Measurements from ENCODE around the gene ZNF611.
"Not testable (repeated sequence)": the region's sequence is repeated elsewhere in the genome, so short reads cannot be mapped to it uniquely, and the experiment has no call there.

Gene ZNF611

GRCh38 chr19:52720541-52720940 lies 14.3 kb downstream of the ZNF611 start:
- DNase-seq (ENCODE audit: low read depth in 2 of 2, low spot score in 1 of 2): not testable (repeated sequence)

- no peak for DNase-seq (ENCODE audit: low read depth in 2 of 2, low spot score in 1 of 2)
These were observed 18.3 kb downstream of the ZNF611 start for GRCh38 chr19:52716522-52716921.

- not testable (repeated sequence) for DNase-seq (ENCODE audit: low read depth in 2 of 2, low spot score in 1 of 2)
These were observed 18.9 kb downstream of the ZNF611 start for GRCh38 chr19:52715902-52716301.

- not testable (repeated sequence) for DNase-seq (ENCODE audit: low read depth in 2 of 2, low spot score in 1 of 2)
These were observed 19.5 kb downstream of the ZNF611 start for GRCh38 chr19:52715330-52715729.

- not testable (repeated sequence) for DNase-seq (ENCODE audit: low read depth in 2 of 2, low spot score in 1 of 2)
These were observed 21.8 kb downstream of the ZNF611 start for GRCh38 chr19:52713051-52713450.

- not testable (repeated sequence) for DNase-seq (ENCODE audit: low read depth in 2 of 2, low spot score in 1 of 2)
These were observed 23.2 kb downstream of the ZNF611 start for GRCh38 chr19:52711661-52712060.

GRCh38 chr19:52710538-52710937 lies 24.3 kb downstream of the ZNF611 start:
- DNase-seq (ENCODE audit: low read depth in 2 of 2, low spot score in 1 of 2): no peak

GRCh38 chr19:52705615-52706014 lies 29.2 kb downstream of the ZNF611 start:
- DNase-seq (ENCODE audit: low read depth in 2 of 2, low spot score in 1 of 2): not testable (repeated sequence)

- DNase-seq (ENCODE audit: low read depth in 2 of 2, low spot score in 1 of 2): no peak
These were observed 30.9 kb downstream of the ZNF611 start for GRCh38 chr19:52703917-52704316.

GRCh38 chr19:52700673-52701072 lies 34.2 kb downstream of the ZNF611 start:
- DNase-seq (ENCODE audit: low read depth in 2 of 2, low spot score in 1 of 2): no peak

GRCh38 chr19:52699555-52699954 lies 35.3 kb downstream of the ZNF611 start:
- DNase-seq (ENCODE audit: low read depth in 2 of 2, low spot score in 1 of 2): not testable (repeated sequence)

- no peak for DNase-seq (ENCODE audit: low read depth in 2 of 2, low spot score in 1 of 2)
These were observed 38.8 kb downstream of the ZNF611 start for GRCh38 chr19:52695996-52696395.

- DNase-seq (ENCODE audit: low read depth in 2 of 2, low spot score in 1 of 2): no peak
These were observed 39.9 kb downstream of the ZNF611 start for GRCh38 chr19:52694921-52695320.

GRCh38 chr19:52694281-52694680 lies 40.6 kb downstream of the ZNF611 start:
- DNase-seq (ENCODE audit: low read depth in 2 of 2, low spot score in 1 of 2): not testable (repeated sequence)

- DNase-seq (ENCODE audit: low read depth in 2 of 2, low spot score in 1 of 2): no peak
These were observed 42.3 kb downstream of the ZNF611 start for GRCh38 chr19:52692431-52693008.

- no peak for DNase-seq (ENCODE audit: low read depth in 2 of 2, low spot score in 1 of 2)
These were observed 43.1 kb downstream of the ZNF611 start for GRCh38 chr19:52691737-52692136.

- no peak for DNase-seq (ENCODE audit: low read depth in 2 of 2, low spot score in 1 of 2)
These were observed 43.6 kb downstream of the ZNF611 start for GRCh38 chr19:52691215-52691610.

- DNase-seq (ENCODE audit: low read depth in 2 of 2, low spot score in 1 of 2): peak; percentile 84 to 85
These were observed 44.3 kb downstream of the ZNF611 start for GRCh38 chr19:52690369-52691214.

GRCh38 chr19:52689843-52690368 lies 44.9 kb downstream of the ZNF611 start:
- no peak for DNase-seq (ENCODE audit: low read depth in 2 of 2, low spot score in 1 of 2)

GRCh38 chr19:52688925-52689796 lies 45.7 kb downstream of the ZNF611 start:
- DNase-seq (ENCODE audit: low read depth in 2 of 2, low spot score in 1 of 2): not testable (repeated sequence)

GRCh38 chr19:52688335-52688734 lies 46.5 kb downstream of the ZNF611 start:
- no peak for DNase-seq (ENCODE audit: low read depth in 2 of 2, low spot score in 1 of 2)
